Thyroid gland (tissue), 4 donors: ENCODE data around the gene PLCB1. TPM values are rescaled to one million over a fixed set of nuclear protein-coding genes. Genes with fewer than 3 reads are reported as not detected.

Experiments
- DNase-seq, 2 donors: peaks; one replicate each; pipeline ENCODE4 v3.0.0-alpha.2; 2019
- H3K27ac ChIP-seq, 3 donors: fragments of 200-600 bp; sonication (generic); 1 replicate in 2 of 3; 2 replicates in 1 of 3; pipeline ENCODE4 v1.5.1; 2016 to 2019; ENCODE audit warnings: mild to moderate bottlenecking in 1 of 3, moderate library complexity in 1 of 3
- H3K27me3 ChIP-seq: fragments of 200-600 bp; sonication (generic); one replicate; pipeline ENCODE4 v1.5.1; 2019
- H3K36me3 ChIP-seq, 2 donors: fragments of 200-600 bp; sonication (generic); one replicate each; pipeline ENCODE4 v1.5.1; 2016 to 2019
- H3K4me1 ChIP-seq, 2 donors: fragments of 200-600 bp; sonication (generic); one replicate each; pipeline ENCODE4 v1.5.1; 2017 to 2019
- H3K4me3 ChIP-seq, 3 donors: fragments of 200-600 bp; sonication (generic); replicated peaks in 1 of 3; 1 replicate in 2 of 3; 2 replicates in 1 of 3; pipeline ENCODE4 v1.5.1; 2016; ENCODE audit warnings: mild to moderate bottlenecking in 1 of 3
- H3K9me3 ChIP-seq: fragments of 200-600 bp; sonication (generic); one replicate; pipeline ENCODE4 v1.5.1; 2017
- CTCF ChIP-seq, 6 experiments: fragments of 200-600 bp in 3 of 6; fragments of 450-650 bp in 3 of 6; sonication (generic) in 3 of 6; IDR thresholded peaks; one replicate each; pipeline ENCODE4 v1.5.1; 2016 to 2019; ENCODE audit warnings: antibody characterized with exemption in 6 of 6, mild to moderate bottlenecking in 2 of 6, inconsistent platforms in 1 of 6, moderate library complexity in 1 of 6
- POLR2A ChIP-seq, 2 donors: fragments of 450-650 bp; IDR thresholded peaks; one replicate each; pipeline ENCODE4 v1.6.1; 2017; ENCODE audit warnings: antibody characterized with exemption in 2 of 2, mild to moderate bottlenecking in 2 of 2, moderate library complexity in 1 of 2
- WGBS, 2 donors: methylation state at CpG; one replicate each; pipeline ENCODE4 v1.1.5; 2017; 5-methylcytosine and 5-hydroxymethylcytosine counted together
- intact Hi-C: fragments of 100-400 bp; cut with DNase I; formaldehyde crosslinking; loops from one replicate; pipeline ENCODE4 v1.15.1; 2023
- total RNA-seq, 4 donors: library from RNA; depleted of rRNA; stranded (reverse); fragments of >200 nt; gene quantifications; one replicate each; pipeline ENCODE4 v1.2.3, GENCODE V29; 2016

The PLCB1 gene
- total RNA-seq, 4 donors from 2014 or later = 7.3 to 14.1 (median 11.0) TPM

- no peak for DNase-seq
- Histone ChIP-seq H3K27me3 (no peaks in the 10 kb centered on the region), H3K4me1 (no peaks in the 10 kb centered on the region), H3K9me3 (no peaks in the 10 kb centered on the region), H3K27ac (no peak overlapping the region), H3K36me3 (no peaks in the 10 kb centered on the region), H3K4me3 (no peak overlapping the region)
- WGBS, 2 donors = 94 to 96% methylated on average over 2 of the region's 2 CpGs
- intact Hi-C loops = no loop called here
- TF ChIP-seq CTCF (IDR thresholded peaks at IDR 0.05) (no peak), POLR2A (IDR thresholded peaks at IDR 0.05) (no peak)
Measured at GRCh38 chr20:8183526-8183925, 51.5 kb downstream of the PLCB1 start.

DNA sequence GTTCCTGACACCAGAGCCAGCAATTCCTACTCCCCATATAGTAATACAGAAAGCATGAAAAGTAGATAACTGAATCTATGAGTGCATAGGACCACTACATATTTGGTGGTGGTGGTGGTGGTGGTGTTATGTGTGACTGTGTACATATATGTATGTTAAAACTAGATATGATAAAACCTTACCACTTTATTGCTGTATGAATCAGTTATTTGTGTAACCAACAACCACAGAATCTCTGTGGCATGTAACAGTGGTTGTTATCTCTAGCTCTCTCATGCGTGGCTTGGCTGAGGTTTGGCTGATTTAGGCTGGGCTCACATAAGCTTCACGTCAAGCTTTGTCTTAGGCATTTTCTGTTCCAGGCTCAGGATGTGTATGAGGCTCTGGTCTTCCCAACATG is 55.7 kb downstream of the PLCB1 start:
- intact Hi-C loops = no loop called here
- H3K27ac ChIP-seq = no peak overlapping the region
- no peaks in the 10 kb centered on the region for H3K36me3 ChIP-seq
- H3K27me3 ChIP-seq = no peaks in the 10 kb centered on the region
- 78 to 80% methylated on average over 2 of the region's 2 CpGs for WGBS, 2 donors
- H3K4me3 ChIP-seq = no peak overlapping the region
- DNase-seq = no peak
- H3K4me1 ChIP-seq = no peaks in the 10 kb centered on the region
- TF ChIP-seq POLR2A (IDR thresholded peaks at IDR 0.05) (no peak), CTCF (IDR thresholded peaks at IDR 0.05) (no peak)
- no peaks in the 10 kb centered on the region for H3K9me3 ChIP-seq

GRCh38 chr20:8190043-8190880 is 58.2 kb downstream of the PLCB1 start:
- H3K4me1 ChIP-seq = no peaks in the 10 kb centered on the region
- no peak for DNase-seq
- no peaks in the 10 kb centered on the region for H3K9me3 ChIP-seq
- no peak for TF ChIP-seq POLR2A (IDR thresholded peaks at IDR 0.05)
- no peak for TF ChIP-seq CTCF (IDR thresholded peaks at IDR 0.05)
- no peak overlapping the region for H3K27ac ChIP-seq
- H3K27me3 ChIP-seq = no peaks in the 10 kb centered on the region
- H3K36me3 ChIP-seq = no peaks in the 10 kb centered on the region
- 85 to 88% methylated on average over 7 of the region's 7 CpGs for WGBS, 2 donors
- no peak overlapping the region for H3K4me3 ChIP-seq
- intact Hi-C loops = no loop called here

GRCh38 chr20:8194721-8195120 is 62.7 kb downstream of the PLCB1 start:
- Histone ChIP-seq H3K27me3 (no peaks in the 10 kb centered on the region), H3K4me1 (no peaks in the 10 kb centered on the region), H3K27ac (no peak overlapping the region), H3K9me3 (no peaks in the 10 kb centered on the region), H3K4me3 (no peak overlapping the region), H3K36me3 (no peaks in the 10 kb centered on the region)
- intact Hi-C loops = no loop called here
- TF ChIP-seq POLR2A (IDR thresholded peaks at IDR 0.05) = no peak
- TF ChIP-seq CTCF (IDR thresholded peaks at IDR 0.05) = no peak
- no peak for DNase-seq

GRCh38 chr20:8196096-8196495 is 64.0 kb downstream of the PLCB1 start:
- 89 to 100% methylated on average over 1 of the region's 1 CpG for WGBS, 2 donors
- Histone ChIP-seq H3K9me3 (no peaks in the 10 kb centered on the region), H3K27me3 (no peaks in the 10 kb centered on the region), H3K4me3 (no peak overlapping the region), H3K27ac (no peak overlapping the region), H3K36me3 (no peaks in the 10 kb centered on the region), H3K4me1 (no peaks in the 10 kb centered on the region)
- intact Hi-C loops = no loop called here
- no peak for DNase-seq
- TF ChIP-seq CTCF (IDR thresholded peaks at IDR 0.05) = no peak
- no peak for TF ChIP-seq POLR2A (IDR thresholded peaks at IDR 0.05)
